ENCODE results near the gene EIF3J.

GRCh38 chr15:44595656-44596510 lies 58.9 kb downstream of the EIF3J start:
- TF ChIP-seq MXI1 (IDR thresholded peaks at IDR 0.05; ENCODE audit: low read depth, low read length) (no peak), CTCF (IDR thresholded peaks at IDR 0.05) (no peak), PBX3 (IDR thresholded peaks at IDR 0.05) (no peak), TEAD4 (IDR thresholded peaks at IDR 0.05; ENCODE audit: borderline replicate concordance, insufficient read depth) (no peak), NRF1 (IDR thresholded peaks at IDR 0.05; ENCODE audit: low read depth, low read length) (no peak), YY1 (IDR thresholded peaks at IDR 0.05; ENCODE audit: low read depth) (no peak), MEF2A (IDR thresholded peaks at IDR 0.05; ENCODE audit: borderline replicate concordance, low read depth) (no peak), REST (IDR thresholded peaks at IDR 0.05; ENCODE audit: low read depth, low read length) (no peak), POLR2AphosphoS5 (IDR thresholded peaks at IDR 0.05; ENCODE audit: low read depth, low read length) (no peak), GABPA (IDR thresholded peaks at IDR 0.05; ENCODE audit: low read depth) (no peak), SIN3A (IDR thresholded peaks at IDR 0.05; ENCODE audit: borderline replicate concordance, low read depth, low read length) (no peak), EP300 (IDR thresholded peaks at IDR 0.05; ENCODE audit: borderline replicate concordance in 1 of 2, low read depth in 1 of 2, low read length in 1 of 2) (no peak)
- TF ChIP-seq, protein P1, sequence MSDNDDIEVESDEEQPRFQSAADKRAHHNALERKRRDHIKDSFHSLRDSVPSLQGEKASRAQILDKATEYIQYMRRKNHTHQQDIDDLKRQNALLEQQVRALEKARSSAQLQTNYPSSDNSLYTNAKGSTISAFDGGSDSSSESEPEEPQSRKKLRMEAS (IDR thresholded peaks at IDR 0.05; ENCODE audit: low read depth) = no peak

Measured in SK-N-SH (cell line).